Liver (tissue), 2 donors: Measurements from ENCODE around the gene TMEM178B.
"Not testable (repeated sequence)": the region's sequence is repeated elsewhere in the genome, so short reads cannot be mapped to it uniquely, and the experiment has no call there.

ENCODE experiments used
- TF ChIP-seq, protein P1 (sequence below): fragments of 150-350 bp; IDR thresholded peaks from 2 replicates; pipeline ENCODE4 v1.5.1; 2017; ENCODE audit warnings: improper control_type of control experiment, low read depth, low read length; ENCODE audit not compliant: missing input control
- TF ChIP-seq, protein P2 (sequence below): IDR thresholded peaks from 2 replicates; pipeline ENCODE4 v1.6.1; 2016; ENCODE audit warnings: antibody characterized with exemption
- donor health status: healthy.

DNA sequence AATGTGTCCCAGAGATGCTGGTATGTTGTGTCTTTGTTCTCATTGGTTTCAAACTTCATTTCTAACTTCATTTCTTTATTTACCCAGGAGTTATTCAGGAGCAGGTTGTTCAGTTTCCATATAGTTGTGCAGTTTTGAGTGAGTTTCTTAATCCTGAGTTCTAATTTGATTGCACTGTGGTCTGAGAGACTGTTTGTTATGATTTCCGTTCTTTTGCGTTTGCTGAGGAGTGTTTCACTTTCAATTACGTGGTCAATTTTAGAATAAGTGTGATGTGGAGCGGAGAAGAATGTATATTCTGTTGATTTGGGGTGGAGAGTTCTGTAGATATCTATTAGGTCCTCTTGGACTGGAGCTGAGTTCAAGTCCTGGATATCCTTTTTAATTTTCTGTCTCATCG, 103.3 kb downstream of the TMEM178B start:
- TF ChIP-seq, protein P1, sequence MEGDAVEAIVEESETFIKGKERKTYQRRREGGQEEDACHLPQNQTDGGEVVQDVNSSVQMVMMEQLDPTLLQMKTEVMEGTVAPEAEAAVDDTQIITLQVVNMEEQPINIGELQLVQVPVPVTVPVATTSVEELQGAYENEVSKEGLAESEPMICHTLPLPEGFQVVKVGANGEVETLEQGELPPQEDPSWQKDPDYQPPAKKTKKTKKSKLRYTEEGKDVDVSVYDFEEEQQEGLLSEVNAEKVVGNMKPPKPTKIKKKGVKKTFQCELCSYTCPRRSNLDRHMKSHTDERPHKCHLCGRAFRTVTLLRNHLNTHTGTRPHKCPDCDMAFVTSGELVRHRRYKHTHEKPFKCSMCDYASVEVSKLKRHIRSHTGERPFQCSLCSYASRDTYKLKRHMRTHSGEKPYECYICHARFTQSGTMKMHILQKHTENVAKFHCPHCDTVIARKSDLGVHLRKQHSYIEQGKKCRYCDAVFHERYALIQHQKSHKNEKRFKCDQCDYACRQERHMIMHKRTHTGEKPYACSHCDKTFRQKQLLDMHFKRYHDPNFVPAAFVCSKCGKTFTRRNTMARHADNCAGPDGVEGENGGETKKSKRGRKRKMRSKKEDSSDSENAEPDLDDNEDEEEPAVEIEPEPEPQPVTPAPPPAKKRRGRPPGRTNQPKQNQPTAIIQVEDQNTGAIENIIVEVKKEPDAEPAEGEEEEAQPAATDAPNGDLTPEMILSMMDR = not testable (repeated sequence)
- TF ChIP-seq, protein P2, sequence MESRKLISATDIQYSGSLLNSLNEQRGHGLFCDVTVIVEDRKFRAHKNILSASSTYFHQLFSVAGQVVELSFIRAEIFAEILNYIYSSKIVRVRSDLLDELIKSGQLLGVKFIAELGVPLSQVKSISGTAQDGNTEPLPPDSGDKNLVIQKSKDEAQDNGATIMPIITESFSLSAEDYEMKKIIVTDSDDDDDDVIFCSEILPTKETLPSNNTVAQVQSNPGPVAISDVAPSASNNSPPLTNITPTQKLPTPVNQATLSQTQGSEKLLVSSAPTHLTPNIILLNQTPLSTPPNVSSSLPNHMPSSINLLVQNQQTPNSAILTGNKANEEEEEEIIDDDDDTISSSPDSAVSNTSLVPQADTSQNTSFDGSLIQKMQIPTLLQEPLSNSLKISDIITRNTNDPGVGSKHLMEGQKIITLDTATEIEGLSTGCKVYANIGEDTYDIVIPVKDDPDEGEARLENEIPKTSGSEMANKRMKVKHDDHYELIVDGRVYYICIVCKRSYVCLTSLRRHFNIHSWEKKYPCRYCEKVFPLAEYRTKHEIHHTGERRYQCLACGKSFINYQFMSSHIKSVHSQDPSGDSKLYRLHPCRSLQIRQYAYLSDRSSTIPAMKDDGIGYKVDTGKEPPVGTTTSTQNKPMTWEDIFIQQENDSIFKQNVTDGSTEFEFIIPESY = not testable (repeated sequence)
